ENCODE measurements around the gene TMEM178A. TPM values are rescaled to one million over a fixed set of nuclear protein-coding genes. Genes with fewer than 3 reads are reported as not detected.

The TMEM178A gene
- total RNA-seq, 2 donors from 2014 or later = 5.5 to 7.4 TPM

- Histone ChIP-seq H3K9me3 (ENCODE audit: control insufficient read depth, low read length) (no peaks in the 10 kb centered on the region), H3K4me1 (ENCODE audit: control insufficient read depth, insufficient read depth, low read length) (no peaks in the 10 kb centered on the region), H3K4me3 (ENCODE audit: low read length) (no peak overlapping the region), H3K27ac (ENCODE audit: low read depth, low read length) (no peak overlapping the region), H3K27me3 (ENCODE audit: control insufficient read depth, insufficient read depth, low read length, poor library complexity, severe bottlenecking) (peaks cover 50% of the 10 kb centered on the region), H3K36me3 (ENCODE audit: control insufficient read depth, insufficient read depth, low read length) (no peaks in the 10 kb centered on the region), H3K9ac (ENCODE audit: extremely low read depth, low read length, poor library complexity, severe bottlenecking) (no peak overlapping the region)
- peaks cover 6% of the 10 kb centered on the region for H3K4me1 Mint-ChIP-seq
- peaks cover 59% of the 10 kb centered on the region for H3K27me3 Mint-ChIP-seq (ENCODE audit: insufficient read depth)
- no peak overlapping the region for H3K4me3 Mint-ChIP-seq
- DNase-seq = no peak
- no peak for TF ChIP-seq CTCF (conservative IDR thresholded peaks at IDR 0.05)
- H3K9me3 Mint-ChIP-seq = no peaks in the 10 kb centered on the region
- no peaks in the 10 kb centered on the region for H3K36me3 Mint-ChIP-seq (ENCODE audit: low read depth)
- H3K27ac Mint-ChIP-seq = no peak overlapping the region
- WGBS, 2 experiments (ENCODE audit: insufficient coverage in 1 of 2, insufficient read length in 1 of 2) = 81% methylated on average over 1 of the region's 1 CpG; no CpG with 5 or more reads in 1 of the 2 experiments
These were observed 2.9 kb downstream of the TMEM178A start for GRCh38 chr2:39668576-39669080.

- WGBS, 2 experiments (ENCODE audit: insufficient coverage in 1 of 2, insufficient read length in 1 of 2) = 67 to 84% methylated on average over 1 to 3 of the region's 4 CpGs
These were observed 5.9 kb downstream of the TMEM178A start for GRCh38 chr2:39671604-39672003.

GRCh38 chr2:39673018-39673417 lies 7.3 kb downstream of the TMEM178A start:
- peaks cover 1% of the 10 kb centered on the region for H3K9me3 Mint-ChIP-seq

More at GRCh38 chr2:39671604-39672003, 5.9 kb downstream of the TMEM178A start:
- TF ChIP-seq CTCF (conservative IDR thresholded peaks at IDR 0.05) = no peak
- H3K9ac ChIP-seq (ENCODE audit: extremely low read depth, low read length, poor library complexity, severe bottlenecking) = no peak overlapping the region
- Mint-ChIP-seq H3K9me3 (no peaks in the 10 kb centered on the region), H3K4me3 (no peak overlapping the region), H3K27ac (no peak overlapping the region), H3K4me1 (peaks cover 2% of the 10 kb centered on the region), H3K27me3 (ENCODE audit: insufficient read depth) (peaks cover 42% of the 10 kb centered on the region), H3K36me3 (ENCODE audit: low read depth) (no peaks in the 10 kb centered on the region)
- no peak overlapping the region for H3K4me3 ChIP-seq (ENCODE audit: low read length)
- H3K27me3 ChIP-seq (ENCODE audit: control insufficient read depth, insufficient read depth, low read length, poor library complexity, severe bottlenecking) = peaks cover 32% of the 10 kb centered on the region
- no peak for DNase-seq
- no peaks in the 10 kb centered on the region for H3K36me3 ChIP-seq (ENCODE audit: control insufficient read depth, insufficient read depth, low read length)
- no peaks in the 10 kb centered on the region for H3K4me1 ChIP-seq (ENCODE audit: control insufficient read depth, insufficient read depth, low read length)
- no peak overlapping the region for H3K27ac ChIP-seq (ENCODE audit: low read depth, low read length)
- no peaks in the 10 kb centered on the region for H3K9me3 ChIP-seq (ENCODE audit: control insufficient read depth, low read length)

More at GRCh38 chr2:39673018-39673417, 7.3 kb downstream of the TMEM178A start:
- Histone ChIP-seq H3K27ac (ENCODE audit: low read depth, low read length) (no peak overlapping the region), H3K4me3 (ENCODE audit: low read length) (no peak overlapping the region), H3K27me3 (ENCODE audit: control insufficient read depth, insufficient read depth, low read length, poor library complexity, severe bottlenecking) (peaks cover 18% of the 10 kb centered on the region), H3K9ac (ENCODE audit: extremely low read depth, low read length, poor library complexity, severe bottlenecking) (no peak overlapping the region), H3K36me3 (ENCODE audit: control insufficient read depth, insufficient read depth, low read length) (no peaks in the 10 kb centered on the region), H3K9me3 (ENCODE audit: control insufficient read depth, low read length) (peaks cover under 1% of the 10 kb centered on the region), H3K4me1 (ENCODE audit: control insufficient read depth, insufficient read depth, low read length) (no peaks in the 10 kb centered on the region)
- DNase-seq = no peak
- Mint-ChIP-seq H3K27ac (no peak overlapping the region), H3K4me3 (no peak overlapping the region), H3K27me3 (ENCODE audit: insufficient read depth) (peaks cover 28% of the 10 kb centered on the region), H3K4me1 (no peaks in the 10 kb centered on the region), H3K36me3 (ENCODE audit: low read depth) (no peaks in the 10 kb centered on the region)
- no peak for TF ChIP-seq CTCF (conservative IDR thresholded peaks at IDR 0.05)
- WGBS, 2 experiments (ENCODE audit: insufficient coverage in 1 of 2, insufficient read length in 1 of 2) = 69 to 83% methylated on average over 5 to 7 of the region's 7 CpGs

Measured in endodermal cell (in vitro differentiated cells).